BLaER1 treated with 17β-estradiol and CSF1 and Interleukin-3, amounts not matched to agents 10 nM and 100 nM (cell line): ENCODE data around the gene CHEK2.
"Not testable (repeated sequence)": the region's sequence is repeated elsewhere in the genome, so short reads cannot be mapped to it uniquely, and the experiment has no call there.

Experiments
- H3K27ac ChIP-seq, 11 experiments: shearing (Covaris generic); formaldehyde crosslinking; 2 replicates each; pipeline ENCODE4 v1.8.1; 2022
- H3K27me3 ChIP-seq, 11 experiments: shearing (Covaris generic); formaldehyde crosslinking; 2 replicates each; pipeline ENCODE4 v1.8.1; 2022
- H3K36me3 ChIP-seq, 11 experiments: shearing (Covaris generic); formaldehyde crosslinking; 2 replicates each; pipeline ENCODE4 v1.8.1; 2022
- H3K4me1 ChIP-seq, 10 experiments: shearing (Covaris generic); formaldehyde crosslinking; 2 replicates each; pipeline ENCODE4 v1.8.1; 2022
- H3K4me2 ChIP-seq, 11 experiments: shearing (Covaris generic); formaldehyde crosslinking; 2 replicates each; pipeline ENCODE4 v1.8.1; 2022
- H3K4me3 ChIP-seq, 10 experiments: shearing (Covaris generic); formaldehyde crosslinking; 2 replicates each; pipeline ENCODE4 v1.8.1; 2022
- H3K9ac ChIP-seq, 11 experiments: shearing (Covaris generic); formaldehyde crosslinking; 2 replicates each; pipeline ENCODE4 v1.8.1; 2022
- H3K9me3 ChIP-seq, 11 experiments: shearing (Covaris generic); formaldehyde crosslinking; replicated peaks in 1 of 11; 2 replicates each; pipeline ENCODE4 v1.8.1; 2022
- H4K20me1 ChIP-seq, 11 experiments: shearing (Covaris generic); formaldehyde crosslinking; 2 replicates each; pipeline ENCODE4 v1.8.1; 2022
- Cebpa-rat ChIP-seq, 11 experiments: shearing (Covaris generic); IDR thresholded peaks; 2 replicates each; pipeline ENCODE4 v1.8.1; 2022

Gene CHEK2

DNA sequence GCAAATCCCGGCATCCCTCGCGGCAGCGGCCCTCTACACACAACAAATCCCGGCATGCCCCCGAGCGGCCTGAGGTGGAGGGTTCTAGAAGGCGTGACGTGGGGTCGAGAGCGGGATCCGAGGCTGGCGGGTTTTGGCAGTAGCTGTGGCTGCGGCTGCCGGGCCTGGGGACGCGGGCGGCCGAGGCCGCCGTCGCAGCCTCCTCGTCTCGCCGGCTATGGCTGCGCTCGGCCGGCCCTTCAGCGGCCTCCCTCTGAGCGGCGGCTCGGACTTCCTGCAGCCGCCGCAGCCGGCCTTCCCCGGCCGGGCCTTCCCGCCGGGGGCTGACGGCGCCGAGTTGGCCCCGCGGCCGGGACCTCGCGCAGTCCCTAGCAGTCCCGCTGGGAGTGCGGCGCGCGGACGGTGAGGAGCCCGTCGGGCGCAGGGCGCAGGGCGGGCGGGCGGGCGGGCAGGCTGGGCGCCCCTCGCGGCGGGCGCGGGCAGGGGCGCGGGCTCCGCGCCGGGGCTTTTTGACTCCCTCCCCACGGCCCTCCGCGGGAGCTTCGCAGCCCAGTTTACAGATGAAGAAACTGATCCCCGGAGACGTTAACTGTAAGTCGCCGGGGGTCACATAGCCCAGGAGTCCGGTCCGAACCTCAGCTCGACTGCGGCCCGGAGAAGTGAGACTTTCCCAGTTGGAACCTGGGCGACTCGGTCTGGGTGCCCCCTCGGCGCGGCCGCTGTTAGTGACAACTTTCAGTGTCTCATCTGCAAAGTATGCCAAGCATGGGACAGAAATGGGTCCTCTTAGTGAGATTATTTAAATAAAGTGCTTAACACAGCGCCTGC is 31.2 kb upstream of the CHEK2 start, which contains the start of gene CCDC117:
CCDC117 (plus strand) TSS at position 63 of the 828 bp plus-strand sequence; CDS start at position 218, 155 bp downstream.
- no peaks in the 10 kb centered on the region for H3K27me3 ChIP-seq
- peaks cover 8 to 14% (median 10%) of the 10 kb centered on the region in 11 experiments; a peak in 18 of 22 replicates for H3K9me3 ChIP-seq
- TF ChIP-seq Cebpa-rat (IDR thresholded peaks at IDR 0.05): no peak
- peak within 1 kb of the TSS; percentile 92 to 99 (median 98) for H3K9ac ChIP-seq
- peaks cover 18 to 38% (median 22%) of the 10 kb centered on the region in 10 experiments for H3K4me1 ChIP-seq
- H3K36me3 ChIP-seq: peaks cover 35 to 39% (median 38%) of the 10 kb centered on the region in 11 experiments
- H3K4me2 ChIP-seq: peak within 1 kb of the TSS; percentile 56 to 86 (median 80)
- peak within 1 kb of the TSS; percentile 72 to 96 (median 84) for H3K4me3 ChIP-seq
- H3K27ac ChIP-seq: peak within 1 kb of the TSS; percentile 93 to 99 (median 97)
- peaks cover 0 to 41% (median 35%) of the 10 kb centered on the region in 11 experiments; a peak in 17 of 22 replicates for H4K20me1 ChIP-seq

GRCh38 chr22:28771195-28771791 is 29.7 kb upstream of the CHEK2 start:
- TF ChIP-seq Cebpa-rat (IDR thresholded peaks at IDR 0.05): no peak

DNA sequence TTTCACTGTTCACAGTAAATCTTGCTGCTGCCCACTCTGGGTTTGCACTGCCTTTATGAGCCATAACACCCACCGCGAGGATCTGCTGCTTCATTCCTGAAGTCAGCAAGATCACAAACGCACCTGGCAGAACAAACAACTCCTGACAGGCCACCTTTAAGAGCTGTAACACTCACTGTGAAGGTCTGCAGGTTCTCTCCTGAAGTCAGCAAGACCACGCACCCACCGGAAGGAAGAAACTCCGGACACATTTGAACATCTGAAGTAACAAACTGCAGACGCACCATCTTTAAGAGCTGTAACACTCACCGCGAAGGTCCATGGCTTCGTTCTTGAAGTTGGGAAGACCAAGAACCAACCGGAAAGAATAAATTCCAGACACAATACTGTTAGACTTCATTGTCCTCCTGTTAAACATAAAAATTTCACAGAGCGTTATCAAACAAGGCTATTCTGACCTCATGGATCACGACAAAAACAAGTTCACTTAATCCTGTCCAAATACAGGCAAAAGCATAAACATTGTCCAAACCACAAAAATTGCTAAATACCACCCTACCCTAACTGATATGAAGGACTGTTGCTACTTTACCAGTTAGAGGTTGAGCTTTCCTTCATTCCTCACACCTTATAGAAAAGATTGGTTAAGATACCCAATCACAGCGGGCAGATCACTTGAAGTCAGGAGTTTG is 27.9 kb upstream of the CHEK2 start:
- peaks cover 8 to 12% (median 9%) of the 10 kb centered on the region in 10 experiments for H3K4me1 ChIP-seq
- TF ChIP-seq Cebpa-rat (IDR thresholded peaks at IDR 0.05): no peak
- peaks cover 2 to 6% (median 4%) of the 10 kb centered on the region in 11 experiments; a peak in 18 of 22 replicates for H3K36me3 ChIP-seq
- no peak overlapping the region for H3K27ac ChIP-seq
- no peak overlapping the region for H3K4me3 ChIP-seq
- peaks cover 8 to 14% (median 10%) of the 10 kb centered on the region in 11 experiments; a peak in 18 of 22 replicates for H3K9me3 ChIP-seq
- no peak overlapping the region for H3K9ac ChIP-seq
- H3K27me3 ChIP-seq: no peaks in the 10 kb centered on the region
- peaks cover 0 to 9% (median 2%) of the 10 kb centered on the region in 11 experiments; a peak in 9 of 22 replicates for H4K20me1 ChIP-seq
- H3K4me2 ChIP-seq: no peak overlapping the region

More at GRCh38 chr22:28771195-28771791, 29.7 kb upstream of the CHEK2 start:
- Histone ChIP-seq H3K4me3 (no peak overlapping the region), H3K9me3 (peaks cover 8 to 14% (median 10%) of the 10 kb centered on the region in 11 experiments; a peak in 18 of 22 replicates), H4K20me1 (peaks cover 0 to 25% (median 19%) of the 10 kb centered on the region in 11 experiments; a peak in 16 of 22 replicates), H3K27ac (no peak overlapping the region), H3K4me2 (no peak overlapping the region), H3K4me1 (peaks cover 18 to 26% (median 20%) of the 10 kb centered on the region in 10 experiments), H3K27me3 (no peaks in the 10 kb centered on the region), H3K9ac (no peak overlapping the region), H3K36me3 (peaks cover 20 to 24% (median 22%) of the 10 kb centered on the region in 11 experiments)

DNA sequence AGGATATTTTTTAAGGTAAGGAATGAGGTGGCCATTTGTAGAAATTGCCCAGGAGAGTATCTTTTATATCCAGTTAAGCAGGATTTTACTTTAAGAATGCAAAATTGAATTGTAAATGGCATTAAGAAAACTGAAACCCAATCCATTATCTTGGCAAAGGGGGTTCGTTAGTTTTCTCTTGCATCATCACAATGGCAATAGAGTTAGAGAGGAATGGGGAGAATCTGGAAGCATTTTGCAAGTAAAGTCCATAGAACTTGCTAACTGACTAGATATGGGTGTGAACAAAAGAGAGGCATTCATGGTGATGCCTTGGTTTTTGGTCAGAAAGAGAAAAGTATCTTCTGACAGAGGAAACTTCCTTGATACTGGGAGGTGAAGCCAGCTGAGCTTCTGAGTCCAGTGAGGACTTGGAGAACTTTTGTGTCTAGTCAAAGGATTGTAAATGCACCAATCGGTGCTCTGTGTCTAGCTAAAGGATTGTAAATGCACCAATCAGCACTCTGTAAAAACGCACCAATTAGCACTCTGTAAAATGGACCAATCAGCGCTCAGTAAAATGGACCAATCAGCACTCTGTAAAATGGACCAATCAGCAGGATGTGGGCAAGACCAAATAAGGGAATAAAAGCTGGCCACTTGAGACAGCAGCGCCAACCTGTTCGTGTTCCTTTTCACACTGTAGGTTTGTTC is 27.2 kb upstream of the CHEK2 start:
- no peak for TF ChIP-seq Cebpa-rat (IDR thresholded peaks at IDR 0.05)

GRCh38 chr22:28766628-28767027 is 25.0 kb upstream of the CHEK2 start:
- Histone ChIP-seq H3K4me2 (no peak overlapping the region), H3K4me1 (no peaks in the 10 kb centered on the region), H3K9ac (no peak overlapping the region), H3K27ac (no peak overlapping the region), H3K9me3 (peaks cover 8 to 18% (median 10%) of the 10 kb centered on the region in 11 experiments; a peak in 18 of 22 replicates), H3K36me3 (no peaks in the 10 kb centered on the region), H3K4me3 (no peak overlapping the region), H3K27me3 (no peaks in the 10 kb centered on the region), H4K20me1 (no peaks in the 10 kb centered on the region)
- TF ChIP-seq Cebpa-rat (IDR thresholded peaks at IDR 0.05): no peak

More for the DNA sequence above, 27.2 kb upstream of the CHEK2 start:
- Histone ChIP-seq H3K9me3 (peaks cover 8 to 14% (median 10%) of the 10 kb centered on the region in 11 experiments; a peak in 18 of 22 replicates), H3K4me3 (no peak overlapping the region), H3K36me3 (no peaks in the 10 kb centered on the region), H3K27ac (no peak overlapping the region), H3K4me1 (peaks cover under 1 to 5% (median 2%) of the 10 kb centered on the region in 10 experiments; a peak in 18 of 20 replicates), H4K20me1 (peaks cover 0 to 3% (median 0%) of the 10 kb centered on the region in 11 experiments; a peak in 7 of 22 replicates), H3K27me3 (no peaks in the 10 kb centered on the region), H3K9ac (no peak overlapping the region), H3K4me2 (no peak overlapping the region)

GRCh38 chr22:28762000-28762399 is 20.4 kb upstream of the CHEK2 start:
- peaks cover 0 to 11% (median 5%) of the 10 kb centered on the region in 11 experiments; a peak in 4 of 22 replicates for H3K36me3 ChIP-seq
- H3K4me3 ChIP-seq, H3K4me2 ChIP-seq, H3K27ac ChIP-seq, H4K20me1 ChIP-seq, H3K27me3 ChIP-seq, H3K9me3 ChIP-seq, H3K9ac ChIP-seq: not testable (repeated sequence)
- peaks cover 0 to 23% (median 9%) of the 10 kb centered on the region in 10 experiments; a peak in 11 of 20 replicates for H3K4me1 ChIP-seq

DNA sequence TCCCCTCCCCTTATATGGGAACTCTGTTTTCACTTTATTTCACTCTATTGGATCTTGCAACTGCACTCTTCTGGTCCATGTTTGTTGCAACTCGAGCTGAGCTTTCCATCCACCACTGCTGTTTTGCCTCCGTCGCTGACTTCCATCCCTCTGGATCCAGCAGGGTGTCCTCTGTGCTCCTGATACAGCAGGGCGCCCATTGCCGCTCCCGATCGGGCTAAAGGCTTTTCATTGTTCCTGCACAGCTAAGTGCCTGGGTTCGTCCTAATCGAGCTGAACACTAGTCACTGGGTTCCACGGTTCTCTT is 19.8 kb upstream of the CHEK2 start:
- H4K20me1 ChIP-seq: 0 out of 22 replicates have a peak, but pooled peaks cover 0 to 5% (median 0%) of the 10 kb centered on the region in 11 experiments
- no peak overlapping the region for H3K4me3 ChIP-seq
- peaks cover 0 to 23% (median 9%) of the 10 kb centered on the region in 10 experiments; a peak in 11 of 20 replicates for H3K4me1 ChIP-seq
- H3K9ac ChIP-seq: no peak overlapping the region
- peaks cover 0 to 8% (median 0%) of the 10 kb centered on the region in 11 experiments; a peak in 1 of 22 replicates for H3K9me3 ChIP-seq
- no peak overlapping the region for H3K4me2 ChIP-seq
- no peak overlapping the region for H3K27ac ChIP-seq
- H3K27me3 ChIP-seq: no peaks in the 10 kb centered on the region
- H3K36me3 ChIP-seq: peaks cover 0 to 15% (median 5%) of the 10 kb centered on the region in 11 experiments; a peak in 4 of 22 replicates
- TF ChIP-seq Cebpa-rat (IDR thresholded peaks at IDR 0.05): no peak
